H9 (cell line): Measurements from ENCODE around the gene SERPING1. TPM values are rescaled to one million over a fixed set of nuclear protein-coding genes. Genes with fewer than 3 reads are reported as not detected.

Experiments used
- DNase-seq: peaks from one replicate; pipeline ENCODE4 v3.0.0-alpha.2; 2017
- H2AFZ ChIP-seq: one replicate; pipeline ENCODE4 v1.6.1; 2013; ENCODE audit warnings: mild to moderate bottlenecking, low read length, control low read depth, moderate library complexity
- H2AK5ac ChIP-seq: 2 replicates; pipeline ENCODE4 v1.6.1; 2013; ENCODE audit warnings: low read length, control low read depth, mixed read lengths; ENCODE audit not compliant: insufficient read length
- H2BK120ac ChIP-seq: one replicate; pipeline ENCODE4 v1.6.1; 2013; ENCODE audit warnings: low read depth, mild to moderate bottlenecking, low read length, control low read depth, inconsistent platforms; ENCODE audit not compliant: poor library complexity, severe bottlenecking
- H2BK12ac ChIP-seq: 2 replicates; pipeline ENCODE4 v1.6.1; 2013; ENCODE audit warnings: low read length, control low read depth, mixed read lengths, low read depth; ENCODE audit not compliant: insufficient read length
- H2BK15ac ChIP-seq: 2 replicates; pipeline ENCODE4 v1.6.1; 2013; ENCODE audit warnings: low read depth, low read length, control low read depth
- H2BK20ac ChIP-seq: one replicate; pipeline ENCODE4 v1.6.1; 2013; ENCODE audit warnings: low read depth, mild to moderate bottlenecking, low read length, control low read depth, inconsistent platforms; ENCODE audit not compliant: poor library complexity, severe bottlenecking
- H2BK5ac ChIP-seq: 2 replicates; pipeline ENCODE4 v1.6.1; 2013; ENCODE audit warnings: low read length, control low read depth, mixed read lengths; ENCODE audit not compliant: insufficient read length
- H3K14ac ChIP-seq: 2 replicates; pipeline ENCODE4 v1.6.1; 2013; ENCODE audit warnings: low read length, control low read depth; ENCODE audit not compliant: insufficient read depth
- H3K18ac ChIP-seq: 2 replicates; pipeline ENCODE4 v1.6.1; 2013; ENCODE audit warnings: low read depth, mild to moderate bottlenecking, mixed read lengths, low read length, control low read depth; ENCODE audit not compliant: insufficient read length
- H3K23ac ChIP-seq: 2 replicates; pipeline ENCODE4 v1.6.1; 2013; ENCODE audit warnings: low read length, control low read depth, mixed read lengths, low read depth; ENCODE audit not compliant: insufficient read length
- H3K23me2 ChIP-seq: 2 replicates; pipeline ENCODE4 v1.6.1; 2013; ENCODE audit warnings: low read depth, mild to moderate bottlenecking, mixed read lengths, low read length, control low read depth; ENCODE audit not compliant: insufficient read length, poor library complexity, severe bottlenecking
- H3K27ac ChIP-seq: 2 replicates; pipeline ENCODE4 v1.5.1; 2013; ENCODE audit warnings: low read length, control low read depth, mixed read lengths, low read depth; ENCODE audit not compliant: insufficient read length
- H3K27me3 ChIP-seq: 2 replicates; pipeline ENCODE4 v1.6.1; 2013; ENCODE audit warnings: low read length, control low read depth, inconsistent platforms; ENCODE audit not compliant: insufficient read depth
- H3K4ac ChIP-seq: 2 replicates; pipeline ENCODE4 v1.6.1; 2013; ENCODE audit warnings: low read depth, mild to moderate bottlenecking, control low read depth, inconsistent platforms, low read length, moderate library complexity
- H3K4me1 ChIP-seq: 2 replicates; pipeline ENCODE4 v1.6.1; 2013; ENCODE audit warnings: low read length, control low read depth, inconsistent platforms; ENCODE audit not compliant: insufficient read depth
- H3K4me2 ChIP-seq: 2 replicates; pipeline ENCODE4 v1.6.1; 2013; ENCODE audit warnings: low read length, control low read depth, mixed read lengths; ENCODE audit not compliant: insufficient read length, insufficient read depth
- H3K56ac ChIP-seq: 2 replicates; pipeline ENCODE4 v1.6.1; 2013; ENCODE audit warnings: low read depth, mild to moderate bottlenecking, mixed read lengths, low read length, control low read depth; ENCODE audit not compliant: insufficient read length
- H3K79me1 ChIP-seq: 2 replicates; pipeline ENCODE4 v1.6.1; 2013; ENCODE audit warnings: low read depth, mild to moderate bottlenecking, moderate library complexity, low read length, control low read depth, inconsistent platforms; ENCODE audit not compliant: insufficient read depth, poor library complexity, severe bottlenecking
- H3K79me2 ChIP-seq: 2 replicates; pipeline ENCODE4 v1.6.1; 2013; ENCODE audit warnings: low read length, control low read depth, inconsistent platforms; ENCODE audit not compliant: insufficient read depth
- H3K9ac ChIP-seq: 2 replicates; pipeline ENCODE4 v1.6.1; 2013; ENCODE audit warnings: low read length, control low read depth, mixed read lengths; ENCODE audit not compliant: insufficient read length; ENCODE audit errors: extremely low read depth
- H3K9me3 ChIP-seq: one replicate; pipeline ENCODE4 v1.6.1; 2013; ENCODE audit warnings: low read depth, low read length, inconsistent platforms; ENCODE audit not compliant: control insufficient read depth
- H3T11ph ChIP-seq: one replicate; pipeline ENCODE4 v1.6.1; 2013; ENCODE audit warnings: mild to moderate bottlenecking, low read length, control low read depth, inconsistent platforms
- H4K20me1 ChIP-seq: one replicate; pipeline ENCODE4 v1.6.1; 2013; ENCODE audit not compliant: control insufficient read depth, insufficient read length, insufficient read depth
- H4K5ac ChIP-seq: 2 replicates; pipeline ENCODE4 v1.6.1; 2013; ENCODE audit warnings: low read depth, mild to moderate bottlenecking, mixed read lengths, low read length, control low read depth; ENCODE audit not compliant: insufficient read length
- H4K8ac ChIP-seq: replicated peaks from 2 replicates; pipeline ENCODE4 v1.6.1; 2013; ENCODE audit warnings: low read length, control low read depth, mixed read lengths, low read depth; ENCODE audit not compliant: insufficient read length
- H4K91ac ChIP-seq: 2 replicates; pipeline ENCODE4 v1.6.1; 2013; ENCODE audit warnings: low read depth, mild to moderate bottlenecking, moderate library complexity, mixed read lengths, low read length, control low read depth; ENCODE audit not compliant: insufficient read length
- H3K27ac Mint-ChIP-seq, 3 experiments: 2 replicates in 2 of 3; 3 replicates in 1 of 3; pipeline ENCODE4 v1.8.0; 2020 to 2021; ENCODE audit warnings: mixed read lengths in 3 of 3, mild to moderate bottlenecking in 1 of 3, moderate library complexity in 1 of 3
- H3K27me3 Mint-ChIP-seq: 2 replicates; pipeline ENCODE4 v1.8.0; 2021; ENCODE audit warnings: low read depth, mild to moderate bottlenecking, moderate library complexity, mixed read lengths
- H3K36me3 Mint-ChIP-seq, 3 experiments: 2 replicates in 2 of 3; 3 replicates in 1 of 3; pipeline ENCODE4 v1.8.0; 2020 to 2021; ENCODE audit warnings: low read depth in 3 of 3, mixed read lengths in 3 of 3; ENCODE audit not compliant: insufficient read depth in 1 of 3
- H3K4me1 Mint-ChIP-seq, 2 experiments: 2 replicates each; pipeline ENCODE4 v1.8.0; 2020; ENCODE audit warnings: mixed read lengths in 2 of 2
- H3K4me3 Mint-ChIP-seq, 2 experiments: 2 replicates in 1 of 2; 3 replicates in 1 of 2; pipeline ENCODE4 v1.8.0; 2020 to 2021; ENCODE audit warnings: mild to moderate bottlenecking in 2 of 2, mixed read lengths in 2 of 2, moderate library complexity in 1 of 2
- H3K9me3 Mint-ChIP-seq, 2 experiments: 2 replicates in 1 of 2; 3 replicates in 1 of 2; pipeline ENCODE4 v1.8.0; 2020; ENCODE audit warnings: mild to moderate bottlenecking in 2 of 2, mixed read lengths in 2 of 2, moderate library complexity in 1 of 2
- CTCF ChIP-seq: fragments of 200-600 bp; sonication (generic); conservative IDR thresholded peaks from 3 replicates; pipeline ENCODE4 v1.8.0; 2021; ENCODE audit warnings: antibody characterized with exemption, mild to moderate bottlenecking
- WGBS: extraction: QIAGEN DNeasy Blood & Tissue Kit; methylation state at CpG from one replicate; pipeline ENCODE4 v1.1.7; 2013; ENCODE audit warnings: missing lambda C conversion rate, low lambda C conversion rate, mixed read lengths; ENCODE audit not compliant: insufficient read length; ENCODE audit errors: extremely low coverage; 5-methylcytosine and 5-hydroxymethylcytosine counted together
- total RNA-seq: library from RNA; stranded (reverse); gene quantifications from 2 replicates; pipeline ENCODE4 v1.2.1, GENCODE V29; 2021

SERPING1 gene
- total RNA-seq, 1 experiment from 2014 or later, result 35.2 TPM

DNA sequence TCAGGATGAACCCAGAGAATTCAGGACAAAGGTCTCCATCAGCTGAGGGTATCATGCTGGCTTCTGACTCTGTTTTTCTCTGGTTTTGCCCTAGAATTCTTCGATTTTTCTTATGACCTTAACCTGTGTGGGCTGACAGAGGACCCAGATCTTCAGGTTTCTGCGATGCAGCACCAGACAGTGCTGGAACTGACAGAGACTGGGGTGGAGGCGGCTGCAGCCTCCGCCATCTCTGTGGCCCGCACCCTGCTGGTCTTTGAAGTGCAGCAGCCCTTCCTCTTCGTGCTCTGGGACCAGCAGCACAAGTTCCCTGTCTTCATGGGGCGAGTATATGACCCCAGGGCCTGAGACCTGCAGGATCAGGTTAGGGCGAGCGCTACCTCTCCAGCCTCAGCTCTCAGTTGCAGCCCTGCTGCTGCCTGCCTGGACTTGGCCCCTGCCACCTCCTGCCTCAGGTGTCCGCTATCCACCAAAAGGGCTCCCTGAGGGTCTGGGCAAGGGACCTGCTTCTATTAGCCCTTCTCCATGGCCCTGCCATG is 16.8 kb downstream of the SERPING1 start:
- Histone ChIP-seq H3K79me1 (no peaks in the 10 kb centered on the region), H4K20me1 (no peaks in the 10 kb centered on the region), H2BK120ac (no peak overlapping the region), H2AFZ (no peak overlapping the region), H2BK12ac (no peak overlapping the region), H3T11ph (no peak overlapping the region), H3K56ac (no peak overlapping the region), H4K5ac (no peak overlapping the region), H2AK5ac (no peak overlapping the region), H4K91ac (no peak overlapping the region), H3K9ac (no peak overlapping the region), H3K4me2 (no peak overlapping the region), H2BK15ac (no peak overlapping the region), H3K23me2 (no peaks in the 10 kb centered on the region), H3K79me2 (no peaks in the 10 kb centered on the region), H2BK5ac (no peak overlapping the region), H3K14ac (no peak overlapping the region), H3K18ac (no peak overlapping the region), H3K27me3 (no peaks in the 10 kb centered on the region), H3K4me1 (peaks cover 3% of the 10 kb centered on the region; the same call in 1 of the 2 replicates), H3K9me3 (no peaks in the 10 kb centered on the region), H3K4ac (no peak overlapping the region), H3K27ac (no peak overlapping the region), H2BK20ac (no peak overlapping the region), H3K23ac (no peak overlapping the region), H4K8ac (no peak overlapping the region)
- no peak for TF ChIP-seq CTCF
- no peaks in the 10 kb centered on the region for H3K27me3 Mint-ChIP-seq
- H3K9me3 Mint-ChIP-seq, result peaks cover 2 to 3% of the 10 kb centered on the region in 2 experiments; a peak in 4 of 5 replicates
- peak; percentile 39 for DNase-seq
- H3K4me1 Mint-ChIP-seq, result peaks cover 2 to 12% of the 10 kb centered on the region in 2 experiments; a peak in 2 of 4 replicates
- H3K36me3 Mint-ChIP-seq, result peaks cover 15 to 29% (median 26%) of the 10 kb centered on the region in 3 experiments
- H3K4me3 Mint-ChIP-seq, result no peak overlapping the region
- no CpG with 5 or more reads among the region's 10 CpGs for WGBS
- peak overlapping the region in 2 of 3 experiments; percentile 37 to 79; a peak in 1 of 7 replicates for H3K27ac Mint-ChIP-seq
